HG03558 (cell line): ENCODE measurements around the gene AKAP14.
A peak's percentile ranks its signal among the peaks of the same experiment; 100 is the strongest.
"Not testable (repeated sequence)": the region's sequence is repeated elsewhere in the genome, so short reads cannot be mapped to it uniquely, and the experiment has no call there.

Source experiments
- ATAC-seq: cut with Tn5 transposase; IDR thresholded peaks from one replicate; pipeline ENCODE4 v1.9.1; 2021; ENCODE audit warnings: moderate number of reproducible peaks; ENCODE audit not compliant: unreplicated experiment; ENCODE audit errors: extremely low read depth

The AKAP14 gene

GRCh38 chrX:119919835-119920585 lies 24.3 kb downstream of the AKAP14 start:
- no peak for ATAC-seq

GRCh38 chrX:119922391-119922790 lies 26.7 kb downstream of the AKAP14 start:
- not testable (repeated sequence) for ATAC-seq

GRCh38 chrX:119935215-119935874 lies 39.7 kb downstream of the AKAP14 start:
- no peak for ATAC-seq

- ATAC-seq = no peak
Observed at GRCh38 chrX:119941336-119941735, 45.6 kb downstream of the AKAP14 start.

- no peak for ATAC-seq
Observed at GRCh38 chrX:119942173-119942819, 46.6 kb downstream of the AKAP14 start.

- no peak for ATAC-seq
Observed at GRCh38 chrX:119942831-119943184, 47.1 kb downstream of the AKAP14 start.

GRCh38 chrX:119943185-119943988 lies 47.7 kb downstream of the AKAP14 start, which contains the start of gene NKAP:
Gene NKAP (minus strand): TSS chrX:119943751. CDS start chrX:119943605, 146 bp downstream.
- peak; percentile 52 for ATAC-seq

GRCh38 chrX:119945481-119945880 lies 49.8 kb downstream of the AKAP14 start:
- ATAC-seq = no peak

- ATAC-seq = no peak
Observed at GRCh38 chrX:119948381-119948780, 52.7 kb downstream of the AKAP14 start.

- no peak for ATAC-seq
Observed at GRCh38 chrX:119954374-119954773, 58.7 kb downstream of the AKAP14 start.

GRCh38 chrX:119955807-119956570 lies 60.3 kb downstream of the AKAP14 start:
- not testable (repeated sequence) for ATAC-seq

GRCh38 chrX:119960625-119961024 lies 64.9 kb downstream of the AKAP14 start:
- no peak for ATAC-seq

GRCh38 chrX:119966837-119967236 lies 71.1 kb downstream of the AKAP14 start:
- not testable (repeated sequence) for ATAC-seq
